ENCODE results near the gene POLR1C.
"Not testable (repeated sequence)": the region's sequence is repeated elsewhere in the genome, so short reads cannot be mapped to it uniquely, and the experiment has no call there.

The POLR1C gene

GRCh38 chr6:43511824-43512415 lies 5.0 kb upstream of the POLR1C start:
- DNase-seq, result no peak

- DNase-seq, result no peak
Measured at GRCh38 chr6:43515808-43516207, 1.1 kb upstream of the POLR1C start.

- no peak for DNase-seq
Measured at GRCh38 chr6:43516367-43516696, 557 bp upstream of the POLR1C start.

GRCh38 chr6:43517505-43518357 lies 842 bp downstream of the POLR1C start:
- DNase-seq, result no peak

GRCh38 chr6:43520097-43520496 lies 3.2 kb downstream of the POLR1C start:
- DNase-seq, result no peak

- DNase-seq, result no peak
Measured at GRCh38 chr6:43521836-43522235, 4.9 kb downstream of the POLR1C start.

GRCh38 chr6:43522547-43523261 lies 5.8 kb downstream of the POLR1C start:
- no peak for DNase-seq

- DNase-seq, result no peak
Measured at GRCh38 chr6:43523284-43523683, 6.4 kb downstream of the POLR1C start.

- no peak for DNase-seq
Measured at GRCh38 chr6:43524483-43524961, 7.6 kb downstream of the POLR1C start.

GRCh38 chr6:43532201-43532600 lies 15.3 kb downstream of the POLR1C start:
- DNase-seq, result no peak

- not testable (repeated sequence) for DNase-seq
Measured at GRCh38 chr6:43538986-43539385, 22.1 kb downstream of the POLR1C start.

- not testable (repeated sequence) for DNase-seq
Measured at GRCh38 chr6:43539409-43539808, 22.5 kb downstream of the POLR1C start.

- no peak for DNase-seq
Measured at GRCh38 chr6:43540507-43540906, 23.6 kb downstream of the POLR1C start.

- DNase-seq, result no peak
Measured at GRCh38 chr6:43541774-43542471, 25.0 kb downstream of the POLR1C start.

GRCh38 chr6:43544461-43544860 lies 27.6 kb downstream of the POLR1C start:
- DNase-seq, result peak in 1 of 2 donors; percentile 6

- no peak for DNase-seq
Measured at GRCh38 chr6:43547222-43547621, 30.3 kb downstream of the POLR1C start.

GRCh38 chr6:43557620-43558019 lies 40.7 kb downstream of the POLR1C start:
- not testable (repeated sequence) for DNase-seq

GRCh38 chr6:43559328-43559727 lies 42.4 kb downstream of the POLR1C start:
- DNase-seq, result no peak

GRCh38 chr6:43570876-43571441 lies 54.1 kb downstream of the POLR1C start:
- DNase-seq, result no peak
